H9 (cell line): ENCODE data around the gene SPOUT1. TPM values are rescaled to one million over a fixed set of nuclear protein-coding genes. Genes with fewer than 3 reads are reported as not detected.
"Not testable (repeated sequence)": the region's sequence is repeated elsewhere in the genome, so short reads cannot be mapped to it uniquely, and the experiment has no call there.

Experiments used
- DNase-seq: peaks from one replicate; pipeline ENCODE4 v3.0.0-alpha.2; 2017
- H2AFZ ChIP-seq: one replicate; pipeline ENCODE4 v1.6.1; 2013; ENCODE audit warnings: mild to moderate bottlenecking, low read length, control low read depth, moderate library complexity
- H2AK5ac ChIP-seq: 2 replicates; pipeline ENCODE4 v1.6.1; 2013; ENCODE audit warnings: low read length, control low read depth, mixed read lengths; ENCODE audit not compliant: insufficient read length
- H2BK120ac ChIP-seq: one replicate; pipeline ENCODE4 v1.6.1; 2013; ENCODE audit warnings: low read depth, mild to moderate bottlenecking, low read length, control low read depth, inconsistent platforms; ENCODE audit not compliant: poor library complexity, severe bottlenecking
- H2BK12ac ChIP-seq: 2 replicates; pipeline ENCODE4 v1.6.1; 2013; ENCODE audit warnings: low read length, control low read depth, mixed read lengths, low read depth; ENCODE audit not compliant: insufficient read length
- H2BK15ac ChIP-seq: 2 replicates; pipeline ENCODE4 v1.6.1; 2013; ENCODE audit warnings: low read depth, low read length, control low read depth
- H2BK20ac ChIP-seq: one replicate; pipeline ENCODE4 v1.6.1; 2013; ENCODE audit warnings: low read depth, mild to moderate bottlenecking, low read length, control low read depth, inconsistent platforms; ENCODE audit not compliant: poor library complexity, severe bottlenecking
- H2BK5ac ChIP-seq: 2 replicates; pipeline ENCODE4 v1.6.1; 2013; ENCODE audit warnings: low read length, control low read depth, mixed read lengths; ENCODE audit not compliant: insufficient read length
- H3K14ac ChIP-seq: 2 replicates; pipeline ENCODE4 v1.6.1; 2013; ENCODE audit warnings: low read length, control low read depth; ENCODE audit not compliant: insufficient read depth
- H3K18ac ChIP-seq: 2 replicates; pipeline ENCODE4 v1.6.1; 2013; ENCODE audit warnings: low read depth, mild to moderate bottlenecking, mixed read lengths, low read length, control low read depth; ENCODE audit not compliant: insufficient read length
- H3K23ac ChIP-seq: 2 replicates; pipeline ENCODE4 v1.6.1; 2013; ENCODE audit warnings: low read length, control low read depth, mixed read lengths, low read depth; ENCODE audit not compliant: insufficient read length
- H3K23me2 ChIP-seq: 2 replicates; pipeline ENCODE4 v1.6.1; 2013; ENCODE audit warnings: low read depth, mild to moderate bottlenecking, mixed read lengths, low read length, control low read depth; ENCODE audit not compliant: insufficient read length, poor library complexity, severe bottlenecking
- H3K27ac ChIP-seq: 2 replicates; pipeline ENCODE4 v1.5.1; 2013; ENCODE audit warnings: low read length, control low read depth, mixed read lengths, low read depth; ENCODE audit not compliant: insufficient read length
- H3K27me3 ChIP-seq: 2 replicates; pipeline ENCODE4 v1.6.1; 2013; ENCODE audit warnings: low read length, control low read depth, inconsistent platforms; ENCODE audit not compliant: insufficient read depth
- H3K4ac ChIP-seq: 2 replicates; pipeline ENCODE4 v1.6.1; 2013; ENCODE audit warnings: low read depth, mild to moderate bottlenecking, control low read depth, inconsistent platforms, low read length, moderate library complexity
- H3K4me1 ChIP-seq: 2 replicates; pipeline ENCODE4 v1.6.1; 2013; ENCODE audit warnings: low read length, control low read depth, inconsistent platforms; ENCODE audit not compliant: insufficient read depth
- H3K4me2 ChIP-seq: 2 replicates; pipeline ENCODE4 v1.6.1; 2013; ENCODE audit warnings: low read length, control low read depth, mixed read lengths; ENCODE audit not compliant: insufficient read length, insufficient read depth
- H3K56ac ChIP-seq: 2 replicates; pipeline ENCODE4 v1.6.1; 2013; ENCODE audit warnings: low read depth, mild to moderate bottlenecking, mixed read lengths, low read length, control low read depth; ENCODE audit not compliant: insufficient read length
- H3K79me1 ChIP-seq: 2 replicates; pipeline ENCODE4 v1.6.1; 2013; ENCODE audit warnings: low read depth, mild to moderate bottlenecking, moderate library complexity, low read length, control low read depth, inconsistent platforms; ENCODE audit not compliant: insufficient read depth, poor library complexity, severe bottlenecking
- H3K79me2 ChIP-seq: 2 replicates; pipeline ENCODE4 v1.6.1; 2013; ENCODE audit warnings: low read length, control low read depth, inconsistent platforms; ENCODE audit not compliant: insufficient read depth
- H3K9ac ChIP-seq: 2 replicates; pipeline ENCODE4 v1.6.1; 2013; ENCODE audit warnings: low read length, control low read depth, mixed read lengths; ENCODE audit not compliant: insufficient read length; ENCODE audit errors: extremely low read depth
- H3K9me3 ChIP-seq: one replicate; pipeline ENCODE4 v1.6.1; 2013; ENCODE audit warnings: low read depth, low read length, inconsistent platforms; ENCODE audit not compliant: control insufficient read depth
- H3T11ph ChIP-seq: one replicate; pipeline ENCODE4 v1.6.1; 2013; ENCODE audit warnings: mild to moderate bottlenecking, low read length, control low read depth, inconsistent platforms
- H4K20me1 ChIP-seq: one replicate; pipeline ENCODE4 v1.6.1; 2013; ENCODE audit not compliant: control insufficient read depth, insufficient read length, insufficient read depth
- H4K5ac ChIP-seq: 2 replicates; pipeline ENCODE4 v1.6.1; 2013; ENCODE audit warnings: low read depth, mild to moderate bottlenecking, mixed read lengths, low read length, control low read depth; ENCODE audit not compliant: insufficient read length
- H4K8ac ChIP-seq: replicated peaks from 2 replicates; pipeline ENCODE4 v1.6.1; 2013; ENCODE audit warnings: low read length, control low read depth, mixed read lengths, low read depth; ENCODE audit not compliant: insufficient read length
- H4K91ac ChIP-seq: 2 replicates; pipeline ENCODE4 v1.6.1; 2013; ENCODE audit warnings: low read depth, mild to moderate bottlenecking, moderate library complexity, mixed read lengths, low read length, control low read depth; ENCODE audit not compliant: insufficient read length
- H3K27ac Mint-ChIP-seq, 3 experiments: 2 replicates in 2 of 3; 3 replicates in 1 of 3; pipeline ENCODE4 v1.8.0; 2020 to 2021; ENCODE audit warnings: mixed read lengths in 3 of 3, mild to moderate bottlenecking in 1 of 3, moderate library complexity in 1 of 3
- H3K27me3 Mint-ChIP-seq: 2 replicates; pipeline ENCODE4 v1.8.0; 2021; ENCODE audit warnings: low read depth, mild to moderate bottlenecking, moderate library complexity, mixed read lengths
- H3K36me3 Mint-ChIP-seq, 3 experiments: 2 replicates in 2 of 3; 3 replicates in 1 of 3; pipeline ENCODE4 v1.8.0; 2020 to 2021; ENCODE audit warnings: low read depth in 3 of 3, mixed read lengths in 3 of 3; ENCODE audit not compliant: insufficient read depth in 1 of 3
- H3K4me1 Mint-ChIP-seq, 2 experiments: 2 replicates each; pipeline ENCODE4 v1.8.0; 2020; ENCODE audit warnings: mixed read lengths in 2 of 2
- H3K4me3 Mint-ChIP-seq, 2 experiments: 2 replicates in 1 of 2; 3 replicates in 1 of 2; pipeline ENCODE4 v1.8.0; 2020 to 2021; ENCODE audit warnings: mild to moderate bottlenecking in 2 of 2, mixed read lengths in 2 of 2, moderate library complexity in 1 of 2
- H3K9me3 Mint-ChIP-seq, 2 experiments: 2 replicates in 1 of 2; 3 replicates in 1 of 2; pipeline ENCODE4 v1.8.0; 2020; ENCODE audit warnings: mild to moderate bottlenecking in 2 of 2, mixed read lengths in 2 of 2, moderate library complexity in 1 of 2
- WGBS: extraction: QIAGEN DNeasy Blood & Tissue Kit; methylation state at CpG from one replicate; pipeline ENCODE4 v1.1.7; 2013; ENCODE audit warnings: missing lambda C conversion rate, low lambda C conversion rate, mixed read lengths; ENCODE audit not compliant: insufficient read length; ENCODE audit errors: extremely low coverage; 5-methylcytosine and 5-hydroxymethylcytosine counted together
- total RNA-seq: library from RNA; stranded (reverse); gene quantifications from 2 replicates; pipeline ENCODE4 v1.2.1, GENCODE V29; 2021
- TF ChIP-seq, protein P1 (sequence below): fragments of 200-600 bp; sonication (generic); conservative IDR thresholded peaks from 3 replicates; pipeline ENCODE4 v1.8.0; 2021; ENCODE audit warnings: antibody characterized with exemption, mild to moderate bottlenecking

Gene SPOUT1
- total RNA-seq, 1 experiment from 2014 or later, result 86.3 TPM

DNA sequence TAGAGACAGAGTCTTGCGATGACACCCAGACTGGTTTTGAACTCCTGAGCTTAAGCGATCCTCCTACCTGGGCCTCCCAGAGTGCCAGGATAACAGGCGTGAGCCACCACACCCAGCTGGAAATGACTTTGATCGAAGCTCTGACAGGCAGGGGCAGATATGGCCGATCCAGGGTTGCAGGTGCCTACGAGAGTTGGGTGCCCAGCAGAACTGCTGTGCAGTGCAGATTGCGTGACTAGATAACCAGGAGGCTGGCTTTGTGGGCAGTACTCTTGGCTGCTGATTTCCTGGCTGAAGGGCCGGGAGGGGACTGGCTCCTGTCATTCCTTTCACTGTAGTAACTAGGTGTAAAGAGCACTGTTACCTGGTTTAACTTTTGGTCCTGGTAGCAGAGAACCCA is 30.7 kb downstream of the SPOUT1 start:
- Histone ChIP-seq H3K56ac (no peak overlapping the region), H3K79me2 (no peaks in the 10 kb centered on the region), H2BK5ac (no peak overlapping the region), H3K27me3 (no peaks in the 10 kb centered on the region), H2AFZ (no peak overlapping the region), H2BK20ac (no peak overlapping the region), H3K27ac (no peak overlapping the region), H4K20me1 (no peaks in the 10 kb centered on the region), H3K23ac (no peak overlapping the region), H3K4ac (no peak overlapping the region), H3K4me1 (no peaks in the 10 kb centered on the region), H2BK120ac (no peak overlapping the region), H4K8ac (no peak overlapping the region), H4K91ac (no peak overlapping the region), H3K14ac (no peak overlapping the region), H3K9ac (no peak overlapping the region), H3K18ac (no peak overlapping the region), H3T11ph (no peak overlapping the region), H2AK5ac (no peak overlapping the region), H2BK15ac (no peak overlapping the region), H3K9me3 (no peaks in the 10 kb centered on the region), H3K23me2 (no peaks in the 10 kb centered on the region), H3K4me2 (no peak overlapping the region), H3K79me1 (no peaks in the 10 kb centered on the region), H2BK12ac (no peak overlapping the region), H4K5ac (no peak overlapping the region)
- H3K4me1 Mint-ChIP-seq, result no peaks in the 10 kb centered on the region
- no peaks in the 10 kb centered on the region for H3K27me3 Mint-ChIP-seq
- no peak for DNase-seq
- no CpG with 5 or more reads among the region's 8 CpGs for WGBS
- peaks cover 4 to 64% (median 40%) of the 10 kb centered on the region in 3 experiments; a peak in 6 of 7 replicates for H3K36me3 Mint-ChIP-seq
- no peaks in the 10 kb centered on the region for H3K9me3 Mint-ChIP-seq
- TF ChIP-seq, protein P1, sequence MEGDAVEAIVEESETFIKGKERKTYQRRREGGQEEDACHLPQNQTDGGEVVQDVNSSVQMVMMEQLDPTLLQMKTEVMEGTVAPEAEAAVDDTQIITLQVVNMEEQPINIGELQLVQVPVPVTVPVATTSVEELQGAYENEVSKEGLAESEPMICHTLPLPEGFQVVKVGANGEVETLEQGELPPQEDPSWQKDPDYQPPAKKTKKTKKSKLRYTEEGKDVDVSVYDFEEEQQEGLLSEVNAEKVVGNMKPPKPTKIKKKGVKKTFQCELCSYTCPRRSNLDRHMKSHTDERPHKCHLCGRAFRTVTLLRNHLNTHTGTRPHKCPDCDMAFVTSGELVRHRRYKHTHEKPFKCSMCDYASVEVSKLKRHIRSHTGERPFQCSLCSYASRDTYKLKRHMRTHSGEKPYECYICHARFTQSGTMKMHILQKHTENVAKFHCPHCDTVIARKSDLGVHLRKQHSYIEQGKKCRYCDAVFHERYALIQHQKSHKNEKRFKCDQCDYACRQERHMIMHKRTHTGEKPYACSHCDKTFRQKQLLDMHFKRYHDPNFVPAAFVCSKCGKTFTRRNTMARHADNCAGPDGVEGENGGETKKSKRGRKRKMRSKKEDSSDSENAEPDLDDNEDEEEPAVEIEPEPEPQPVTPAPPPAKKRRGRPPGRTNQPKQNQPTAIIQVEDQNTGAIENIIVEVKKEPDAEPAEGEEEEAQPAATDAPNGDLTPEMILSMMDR, result no peak
- H3K4me3 Mint-ChIP-seq, result no peak overlapping the region
- H3K27ac Mint-ChIP-seq, result no peak overlapping the region

DNA sequence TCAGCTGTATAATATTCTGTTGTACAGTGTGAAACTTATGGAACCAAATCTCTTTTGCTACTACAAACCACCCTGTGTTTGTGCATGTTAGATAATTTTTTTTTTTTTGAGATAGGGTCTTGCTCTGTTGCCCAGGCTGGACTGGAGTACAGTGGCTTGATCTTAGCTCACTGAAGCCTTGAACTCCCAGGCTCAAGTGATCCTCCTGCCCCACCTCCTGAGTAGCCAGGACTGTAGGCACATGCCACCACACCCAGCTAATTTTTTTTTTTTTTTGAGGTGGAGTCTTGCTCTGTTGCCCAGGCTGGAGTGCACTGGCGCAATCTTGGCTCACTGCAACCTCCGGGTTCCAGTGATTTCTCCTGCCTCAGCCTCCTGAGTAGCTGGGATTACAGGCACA is 34.6 kb downstream of the SPOUT1 start:
- H2BK120ac ChIP-seq, H3K79me2 ChIP-seq, H2BK12ac ChIP-seq, H3K9me3 Mint-ChIP-seq, H3K56ac ChIP-seq, H2AK5ac ChIP-seq, H3K9ac ChIP-seq, H4K20me1 ChIP-seq, H3K23me2 ChIP-seq, H2BK20ac ChIP-seq, H4K91ac ChIP-seq, H3K4ac ChIP-seq, H3K79me1 ChIP-seq, DNase-seq, H3K4me1 Mint-ChIP-seq, H3T11ph ChIP-seq, H3K14ac ChIP-seq, H2BK15ac ChIP-seq, H2AFZ ChIP-seq, H3K27ac Mint-ChIP-seq, H3K18ac ChIP-seq, H3K4me1 ChIP-seq, H3K4me3 Mint-ChIP-seq, H3K27me3 ChIP-seq, H3K9me3 ChIP-seq, H2BK5ac ChIP-seq, H4K8ac ChIP-seq, H3K27ac ChIP-seq, H3K23ac ChIP-seq, H3K4me2 ChIP-seq, H4K5ac ChIP-seq, H3K27me3 Mint-ChIP-seq: not testable (repeated sequence)
- no CpG with 5 or more reads among the region's 2 CpGs for WGBS
- peaks cover 5 to 59% (median 39%) of the 10 kb centered on the region in 3 experiments; a peak in 6 of 7 replicates for H3K36me3 Mint-ChIP-seq
